Calu3 (cell line): ENCODE measurements around the gene LRRC46. TPM values are rescaled to one million over a fixed set of nuclear protein-coding genes. Genes with fewer than 3 reads are reported as not detected.
A peak's percentile ranks its signal among the peaks of the same experiment; 100 is the strongest.

Experiments used
- BruUV-seq: library from RNA; stranded (reverse); fragments of 400-500 nt; replicated peaks from 2 replicates; lab custom pipeline; 2021; lab: Mats Ljungman, UMichigan
- CTCF ChIA-PET: fragments of 300-600 bp; sonication (Branson Sonifier 250); formaldehyde crosslinking; loops from one replicate; lab custom pipeline; 2022; ENCODE audit warnings: antibody characterized with exemption; lab: Charles Lee
- DNase-seq: peaks from one replicate; pipeline ENCODE4 v3.0.0; 2022
- H3K27ac Mint-ChIP-seq: one replicate; pipeline ENCODE4 v1.8.0; 2022; ENCODE audit warnings: mixed read lengths; ENCODE audit not compliant: unreplicated experiment
- H3K27me3 Mint-ChIP-seq: one replicate; pipeline ENCODE4 v1.8.0; 2022; ENCODE audit warnings: mixed read lengths; ENCODE audit not compliant: unreplicated experiment
- H3K36me3 Mint-ChIP-seq: one replicate; pipeline ENCODE4 v1.8.0; 2022; ENCODE audit warnings: mild to moderate bottlenecking, moderate library complexity, mixed read lengths; ENCODE audit not compliant: insufficient read depth, unreplicated experiment
- H3K4me1 Mint-ChIP-seq: one replicate; pipeline ENCODE4 v1.8.0; 2022; ENCODE audit warnings: mild to moderate bottlenecking, low read depth, mixed read lengths; ENCODE audit not compliant: unreplicated experiment
- H3K4me3 Mint-ChIP-seq: one replicate; pipeline ENCODE4 v1.8.0; 2022; ENCODE audit warnings: mild to moderate bottlenecking, low read depth, moderate library complexity, mixed read lengths; ENCODE audit not compliant: unreplicated experiment
- H3K9me3 Mint-ChIP-seq: one replicate; pipeline ENCODE4 v1.8.0; 2022; ENCODE audit warnings: low read depth, mixed read lengths; ENCODE audit not compliant: unreplicated experiment
- CTCF ChIP-seq: fragments of 200-600 bp; IDR thresholded peaks from one replicate; pipeline ENCODE4 v1.8.0; 2022; ENCODE audit warnings: antibody characterized with exemption; ENCODE audit not compliant: unreplicated experiment
- intact Hi-C: fragments of 100-400 bp; cut with micrococcal nuclease; formaldehyde crosslinking; loops from one replicate; pipeline ENCODE4 v1.10.0; 2022; ENCODE audit not compliant: unreplicated experiment
- total RNA-seq: library from RNA; stranded (reverse); gene quantifications from 2 replicates; pipeline ENCODE4 v1.2.3, GENCODE V29; 2022

The LRRC46 gene
- total RNA-seq, 1 experiment from 2014 or later, result 2.9 TPM

GRCh38 chr17:47821031-47821423, 10.4 kb upstream of the LRRC46 start:
- no peaks in the 10 kb centered on the region for H3K9me3 Mint-ChIP-seq
- peaks cover 71% of the 10 kb centered on the region for H3K36me3 Mint-ChIP-seq
- intact Hi-C loops, result no loop called here
- no peaks in the 10 kb centered on the region for H3K27me3 Mint-ChIP-seq
- BruUV-seq, result TSS peak; percentile 54
- CTCF ChIA-PET, result interaction anchor here (0.5 to 1.0 kb wide), 6 partner anchors 10 to 150 kb away, joined by 3 to 6 read pairs (median 3); partner anchors contain the start of genes CDK5RAP3, LRRC46 and MRPL10
- H3K4me3 Mint-ChIP-seq, result peak overlapping the region; percentile 98
- peak overlapping the region; percentile 89 for H3K27ac Mint-ChIP-seq
- no peak for TF ChIP-seq CTCF
- DNase-seq, result peak; percentile 40
- peaks cover 20% of the 10 kb centered on the region for H3K4me1 Mint-ChIP-seq

- DNase-seq, result peak; percentile 92
- TF ChIP-seq CTCF, result no peak
- intact Hi-C loops, result no loop called here
- H3K9me3 Mint-ChIP-seq, result no peaks in the 10 kb centered on the region
- peaks cover 20% of the 10 kb centered on the region for H3K4me1 Mint-ChIP-seq
- H3K36me3 Mint-ChIP-seq, result peaks cover 72% of the 10 kb centered on the region
- BruUV-seq, result no TSS peak
- no peaks in the 10 kb centered on the region for H3K27me3 Mint-ChIP-seq
- peak within 1 kb of the TSS; percentile 98 for H3K4me3 Mint-ChIP-seq
- peak within 1 kb of the TSS; percentile 89 for H3K27ac Mint-ChIP-seq
- CTCF ChIA-PET, result interaction anchor here (0.5 to 1.0 kb wide), 7 partner anchors 10 to 149 kb away, joined by 3 to 6 read pairs (median 3); partner anchors contain the start of genes CDK5RAP3, LRRC46, MRPL10 and SCRN2
Measured at GRCh38 chr17:47821424-47822391, 9.8 kb upstream of the LRRC46 start, which contains the start of gene OSBPL7. TSS of gene OSBPL7 (minus strand) at chr17:47821794. CDS start at chr17:47820278, 1,516 bp downstream.

GRCh38 chr17:47822785-47823184, 8.7 kb upstream of the LRRC46 start:
- Mint-ChIP-seq H3K9me3 (no peaks in the 10 kb centered on the region), H3K4me1 (peaks cover 20% of the 10 kb centered on the region), H3K36me3 (peaks cover 76% of the 10 kb centered on the region), H3K4me3 (no peak overlapping the region), H3K27me3 (no peaks in the 10 kb centered on the region), H3K27ac (no peak overlapping the region)
- CTCF ChIA-PET, result interaction anchor here (0.6 kb wide), 2 partner anchors 67 to 782 kb away, joined by 3 to 7 read pairs; partner anchors contain the start of gene HOXB6
- intact Hi-C loops, result no loop called here
- no TSS peak for BruUV-seq
- TF ChIP-seq CTCF, result no peak
- DNase-seq, result no peak

- intact Hi-C loops, result no loop called here
- peaks cover 20% of the 10 kb centered on the region for H3K4me1 Mint-ChIP-seq
- CTCF ChIA-PET, result no interaction called here
- DNase-seq, result no peak
- TF ChIP-seq CTCF, result no peak
- H3K9me3 Mint-ChIP-seq, result no peaks in the 10 kb centered on the region
- H3K36me3 Mint-ChIP-seq, result peaks cover 84% of the 10 kb centered on the region
- TSS peak; percentile 5 for BruUV-seq
- H3K27ac Mint-ChIP-seq, result no peak overlapping the region
- no peaks in the 10 kb centered on the region for H3K27me3 Mint-ChIP-seq
- no peak overlapping the region for H3K4me3 Mint-ChIP-seq
Measured at GRCh38 chr17:47823519-47823918, 8.0 kb upstream of the LRRC46 start.
